AG10803 (cell line): ENCODE data around the gene RIN3.

Experiments
- DNase-seq: peaks from one replicate; pipeline ENCODE4 v3.0.0; 2010; ENCODE audit warnings: low read depth
- H3K4me3 ChIP-seq: 2 replicates; pipeline ENCODE4 v1.5.1; 2011; ENCODE audit warnings: mild to moderate bottlenecking, low read length, control low read depth
- CTCF ChIP-seq: conservative IDR thresholded peaks from 2 replicates; pipeline ENCODE4 v1.5.1; 2011; ENCODE audit warnings: mild to moderate bottlenecking, low read length, control low read depth, inconsistent platforms

Gene RIN3

DNA sequence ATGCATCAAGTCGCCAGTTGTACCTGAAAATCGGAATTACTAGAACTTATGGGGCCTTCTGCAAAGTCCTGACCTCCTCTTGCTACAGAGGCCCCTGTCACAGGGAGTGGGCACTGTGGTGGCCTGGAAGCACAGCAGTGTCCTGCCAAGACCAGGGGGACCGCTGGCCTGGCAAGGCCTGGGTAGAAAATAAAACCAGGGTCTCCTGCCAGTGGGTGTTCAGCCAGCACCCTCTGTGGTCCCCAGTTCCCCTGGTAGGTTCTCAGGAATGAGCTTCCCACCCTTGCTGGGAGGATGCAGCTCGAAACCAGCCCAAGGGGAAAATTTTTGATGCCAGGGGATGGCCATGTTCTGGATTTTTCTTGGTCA is 43.9 kb downstream of the RIN3 start:
- no peak for TF ChIP-seq CTCF
- no peak overlapping the region for H3K4me3 ChIP-seq
- no peak for DNase-seq

- no peak overlapping the region for H3K4me3 ChIP-seq
- no peak for DNase-seq
- no peak for TF ChIP-seq CTCF
These were observed 44.7 kb downstream of the RIN3 start for GRCh38 chr14:92558319-92558718.

- H3K4me3 ChIP-seq = no peak overlapping the region
- no peak for TF ChIP-seq CTCF
- DNase-seq = no peak
These were observed 45.9 kb downstream of the RIN3 start for GRCh38 chr14:92559486-92559885.

DNA sequence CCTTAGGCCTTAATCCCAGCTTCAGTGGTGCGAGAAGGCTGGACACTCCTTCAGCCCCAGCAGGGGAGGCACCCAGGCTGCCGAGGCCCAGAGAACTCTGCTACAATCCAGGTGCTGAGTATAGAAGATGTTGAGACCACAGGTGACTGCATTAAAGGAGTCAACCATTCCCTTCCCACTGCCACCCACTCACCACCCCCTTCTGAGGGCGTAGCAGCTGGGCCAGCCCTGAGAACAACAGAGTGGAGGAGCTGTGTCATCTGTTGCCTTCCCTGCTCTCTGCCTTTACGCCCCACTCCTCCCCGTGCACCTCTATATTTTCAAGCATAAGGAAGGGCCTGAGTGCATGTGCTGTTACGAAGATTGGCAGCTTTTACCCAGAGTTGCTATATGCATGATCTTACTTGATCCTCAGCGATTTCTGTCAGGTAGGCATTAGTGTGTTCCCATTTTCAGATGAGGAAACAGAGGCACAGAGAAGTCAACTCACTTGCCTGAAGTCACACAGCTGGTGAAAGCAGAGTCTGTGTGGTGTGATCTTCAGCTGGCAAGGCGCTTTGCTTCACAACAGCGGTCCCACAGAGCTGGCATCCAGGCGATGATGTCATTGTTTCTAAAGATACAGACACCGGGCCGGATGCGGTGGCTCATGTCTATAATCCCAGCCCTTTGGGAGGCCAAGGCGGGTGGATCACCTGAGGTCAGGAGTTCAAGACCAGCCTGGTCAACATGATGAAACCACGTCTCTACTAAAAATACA is 46.7 kb downstream of the RIN3 start:
- DNase-seq = no peak
- H3K4me3 ChIP-seq = no peak overlapping the region
- TF ChIP-seq CTCF = no peak

GRCh38 chr14:92561906-92562479 is 48.4 kb downstream of the RIN3 start:
- DNase-seq = no peak
- TF ChIP-seq CTCF = no peak
- no peak overlapping the region for H3K4me3 ChIP-seq

DNA sequence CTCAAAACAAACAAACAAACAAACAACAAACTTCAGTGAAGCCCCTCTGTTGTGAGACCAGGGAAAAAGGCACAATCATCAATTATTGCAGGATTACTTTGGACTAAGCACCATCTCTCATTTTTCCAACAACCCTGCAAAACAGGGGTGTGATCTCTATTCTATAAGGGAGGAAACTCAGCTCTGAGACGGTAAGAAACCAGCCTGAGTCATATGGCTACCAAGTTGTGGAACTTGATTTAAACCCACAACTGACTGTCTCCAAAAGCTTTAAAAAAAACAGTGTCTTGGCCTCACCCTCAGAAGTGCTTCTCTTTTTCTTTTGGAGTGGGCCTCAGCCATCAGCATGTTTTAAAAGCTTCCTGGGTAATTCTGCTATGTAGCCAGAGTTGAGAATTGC is 49.8 kb downstream of the RIN3 start:
- no peak overlapping the region for H3K4me3 ChIP-seq
- peak; percentile 31 for DNase-seq
- TF ChIP-seq CTCF = no peak

DNA sequence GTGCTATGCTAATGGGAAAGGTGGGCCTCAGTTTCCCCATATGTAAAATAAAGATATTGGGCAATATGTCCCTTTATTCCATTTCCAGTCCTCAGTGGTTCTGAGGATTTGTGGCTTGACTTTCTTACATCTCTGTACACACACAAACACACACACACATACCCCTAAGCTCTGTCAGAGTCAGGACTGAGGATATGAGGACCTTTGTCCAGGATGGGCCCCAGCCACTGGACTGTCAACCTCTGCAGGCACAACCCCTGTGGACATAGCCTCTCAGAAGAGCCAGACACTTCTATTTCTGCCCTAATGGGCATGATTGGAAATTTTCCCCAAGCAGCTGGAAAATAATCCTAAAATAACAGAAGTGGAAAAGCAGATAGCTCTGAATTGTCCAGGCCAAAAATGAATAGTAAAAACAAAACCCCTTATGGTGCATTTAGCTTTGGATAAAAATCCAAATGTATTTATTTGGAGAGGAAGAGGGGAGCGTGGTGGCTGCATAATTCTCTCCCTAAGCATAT is 50.2 kb downstream of the RIN3 start:
- DNase-seq = no peak
- TF ChIP-seq CTCF = no peak
- H3K4me3 ChIP-seq = no peak overlapping the region
